ENCODE results near the gene SH3YL1.

SH3YL1 gene

GRCh38 chr2:211486-212184 lies 52.2 kb downstream of the SH3YL1 start:
- no peak for DNase-seq

DNA sequence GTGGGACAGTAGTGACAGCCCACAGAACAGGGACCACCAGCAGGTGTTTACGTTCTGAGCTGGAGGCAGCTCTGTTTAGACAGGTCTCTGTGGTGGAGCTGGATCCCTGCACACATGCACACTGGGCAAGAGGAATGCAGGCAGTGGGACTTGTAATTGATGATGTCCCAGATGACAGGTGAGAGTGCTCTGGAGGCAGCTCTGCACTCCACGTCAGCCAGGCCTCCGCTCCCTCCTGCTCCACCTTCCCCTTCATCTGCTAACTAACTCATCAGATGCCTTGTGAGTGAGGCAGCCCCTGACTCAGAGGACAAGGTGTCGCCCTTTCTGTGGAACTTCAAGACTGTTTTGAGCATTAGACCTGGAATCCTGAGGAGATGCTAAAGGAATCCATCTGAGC lies 53.2 kb downstream of the SH3YL1 start:
- DNase-seq: no peak

- DNase-seq: no peak
Observed at GRCh38 chr2:209470-209869, 54.4 kb downstream of the SH3YL1 start.

GRCh38 chr2:208335-208734 lies 55.5 kb downstream of the SH3YL1 start:
- no peak for DNase-seq

DNA sequence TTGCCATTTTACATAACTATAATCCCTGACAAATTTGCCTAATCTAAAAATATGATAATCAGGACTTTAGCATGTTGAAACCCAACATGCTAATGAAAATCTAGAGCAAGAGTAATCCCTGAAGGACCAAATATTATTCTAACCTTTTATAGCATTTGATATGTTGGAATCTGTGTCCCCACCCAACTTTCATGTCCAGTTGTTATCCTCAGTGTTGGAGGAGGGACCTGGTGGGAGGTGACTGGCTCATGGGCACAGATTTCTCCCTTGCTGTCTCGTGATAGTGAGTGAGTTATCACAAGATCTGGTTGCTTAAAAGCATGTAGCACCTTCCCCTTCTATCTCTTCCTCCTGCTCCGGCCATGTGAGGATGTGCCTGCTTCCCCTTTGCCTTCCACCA lies 59.8 kb downstream of the SH3YL1 start:
- no peak for DNase-seq

DNA sequence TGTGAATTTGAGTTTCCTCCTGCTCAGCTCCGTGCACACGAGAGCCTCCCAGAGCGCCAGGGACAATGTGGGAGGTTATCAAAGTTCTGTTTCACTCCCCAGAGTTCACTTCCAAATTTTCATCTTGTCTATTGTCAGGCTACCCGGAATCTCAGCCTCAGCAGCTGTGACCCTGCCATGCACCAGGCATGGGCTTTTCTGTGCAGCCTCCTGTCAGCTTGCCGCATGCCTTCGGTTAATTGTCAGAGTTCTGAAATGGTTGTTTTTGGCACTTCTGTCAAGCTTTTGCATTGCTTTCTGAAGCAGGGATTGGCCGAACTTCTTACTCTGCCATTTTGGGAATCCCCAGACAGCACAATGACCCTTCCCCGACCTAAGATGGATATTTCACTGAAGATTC lies 60.4 kb downstream of the SH3YL1 start:
- no peak for DNase-seq

DNA sequence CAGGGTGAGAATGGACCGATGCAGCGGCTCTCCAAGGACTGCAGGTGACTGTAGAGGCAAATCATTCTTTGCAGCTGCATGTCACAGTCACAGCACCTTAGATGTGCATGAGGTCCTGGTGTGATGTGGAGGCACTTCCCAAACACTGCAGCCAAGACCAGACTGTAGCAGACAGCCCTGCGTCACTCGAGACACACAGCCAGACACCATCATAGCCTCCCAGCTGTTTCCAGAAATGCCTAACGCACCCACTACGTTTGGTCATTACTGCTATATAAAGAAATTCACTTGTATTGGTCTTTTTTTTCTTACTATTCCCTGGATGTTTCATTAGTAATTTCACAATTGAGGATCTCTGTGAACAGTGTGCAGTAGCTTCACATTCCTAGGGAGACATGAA lies 60.9 kb downstream of the SH3YL1 start:
- no peak for DNase-seq

DNA sequence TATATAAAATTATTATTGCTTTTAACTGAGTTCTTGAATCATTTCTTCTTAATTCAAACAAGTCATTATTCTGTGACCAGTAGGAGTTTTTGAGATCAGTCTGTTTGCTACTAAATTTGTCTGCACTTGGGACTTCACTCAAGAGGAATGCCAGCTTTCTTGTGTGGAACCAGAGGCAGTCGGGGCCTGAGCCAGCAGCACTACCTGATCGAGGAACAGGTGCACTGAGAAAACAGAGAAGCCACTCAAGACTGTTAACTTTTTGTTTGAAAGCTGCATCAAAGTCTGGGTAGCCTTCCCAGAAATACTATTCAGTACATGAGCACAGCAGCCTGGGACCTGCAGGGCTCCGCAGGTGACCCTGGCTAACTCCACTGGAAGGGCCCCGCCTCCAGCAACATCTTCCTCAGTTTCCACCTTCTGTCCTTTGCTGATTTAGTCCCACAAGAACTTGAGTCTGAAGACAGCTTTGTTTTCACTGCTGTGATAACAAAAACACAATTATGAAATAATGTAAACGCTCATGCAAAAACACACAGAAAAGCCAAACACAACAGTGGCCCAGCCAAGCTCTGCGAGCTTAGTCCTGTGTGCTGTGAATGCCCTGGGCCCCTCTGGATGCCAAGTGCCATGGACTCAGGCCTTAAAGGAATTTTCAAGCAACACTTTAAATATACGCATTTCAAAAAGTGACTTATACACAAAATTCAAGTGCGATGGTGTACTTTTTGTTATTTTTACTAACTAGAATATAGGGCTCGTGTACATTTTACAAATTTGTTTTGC lies 62.0 kb downstream of the SH3YL1 start:
- no peak for DNase-seq

- DNase-seq: no peak
Observed at GRCh38 chr2:199041-199966, 64.5 kb downstream of the SH3YL1 start.

DNA sequence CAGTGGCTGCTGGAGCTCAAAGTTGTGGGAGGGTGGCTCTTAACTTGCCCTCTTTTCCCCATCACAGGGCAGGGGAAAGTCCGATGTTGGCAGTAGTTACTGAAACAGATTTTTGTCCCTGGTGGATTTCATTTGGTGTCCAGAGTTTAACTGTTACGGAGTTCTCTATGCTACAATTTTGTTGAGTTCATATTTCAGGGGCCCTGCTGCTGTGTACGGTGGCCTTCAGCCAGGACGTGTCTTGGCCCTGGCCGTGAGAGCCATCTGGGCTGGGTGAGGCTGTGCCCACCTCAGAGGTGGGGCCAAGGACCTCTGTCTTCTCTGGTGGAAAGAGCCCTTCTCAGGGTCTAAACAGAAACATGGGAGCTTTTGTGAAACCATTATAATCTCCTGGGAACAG lies 67.4 kb downstream of the SH3YL1 start:
- no peak for DNase-seq

DNA sequence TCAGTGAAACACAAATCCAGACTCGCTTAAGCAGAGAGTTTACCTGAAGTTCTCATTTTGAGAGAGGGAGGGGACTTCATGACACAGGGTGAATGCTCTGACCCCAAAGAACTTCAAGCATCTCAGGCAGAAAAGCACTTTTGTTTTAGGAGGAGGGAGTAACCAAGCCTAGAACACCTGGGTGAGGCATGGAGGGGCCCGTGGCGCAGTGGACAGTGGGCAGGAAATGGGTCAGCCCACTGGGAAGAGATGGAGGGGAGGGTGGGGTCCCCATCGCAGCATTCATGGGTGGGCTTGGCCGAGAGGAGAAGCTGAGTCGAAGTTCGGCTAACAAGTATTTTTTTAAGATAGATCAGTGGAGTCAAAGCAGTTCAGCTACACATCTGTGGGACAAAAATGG lies 67.9 kb downstream of the SH3YL1 start:
- DNase-seq: no peak

GRCh38 chr2:193141-193671 lies 70.6 kb downstream of the SH3YL1 start:
- DNase-seq: no peak

DNA sequence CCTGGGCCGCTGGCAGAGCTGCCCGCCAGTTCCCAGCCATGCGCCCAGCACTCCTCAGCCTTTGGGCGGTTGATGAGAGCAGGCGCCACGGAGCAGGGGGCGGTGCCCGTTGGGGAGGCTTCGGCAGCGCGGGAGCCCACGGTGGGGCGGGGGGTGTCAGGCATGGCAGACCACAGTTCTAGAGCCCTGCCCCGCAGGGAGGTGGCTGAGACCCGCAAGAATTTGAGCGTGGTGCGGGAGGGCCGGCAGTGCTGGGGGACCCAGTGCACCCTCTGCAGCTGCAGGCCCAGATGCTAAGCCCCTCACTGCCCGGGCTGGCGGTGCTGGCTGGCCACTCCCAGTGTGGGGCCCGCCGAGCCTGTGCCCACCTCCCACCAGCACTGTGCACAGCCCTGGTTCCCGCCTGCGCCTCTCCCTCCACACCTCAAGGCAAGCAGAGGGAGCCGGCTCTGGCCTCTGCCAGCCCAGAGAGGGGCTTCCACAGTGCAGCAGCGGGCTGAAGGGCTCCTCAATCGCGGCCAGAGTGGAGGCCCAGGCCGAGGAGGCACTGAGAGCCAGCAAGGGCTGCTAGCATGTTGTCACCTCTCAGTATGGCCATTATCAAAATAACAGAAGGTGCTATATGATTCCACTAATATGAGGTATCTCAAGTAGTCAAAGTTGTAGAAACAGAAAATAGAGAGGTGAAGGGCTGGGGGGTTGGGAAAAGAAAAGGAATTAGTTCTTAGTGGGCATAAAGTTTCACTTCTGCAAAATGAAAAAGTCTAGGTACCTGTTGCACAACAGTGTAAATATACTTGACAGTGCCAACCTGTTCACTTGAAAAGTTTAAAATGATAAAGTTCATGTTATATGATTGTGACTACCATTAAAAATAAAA lies 72.3 kb downstream of the SH3YL1 start:
- no peak for DNase-seq

DNA sequence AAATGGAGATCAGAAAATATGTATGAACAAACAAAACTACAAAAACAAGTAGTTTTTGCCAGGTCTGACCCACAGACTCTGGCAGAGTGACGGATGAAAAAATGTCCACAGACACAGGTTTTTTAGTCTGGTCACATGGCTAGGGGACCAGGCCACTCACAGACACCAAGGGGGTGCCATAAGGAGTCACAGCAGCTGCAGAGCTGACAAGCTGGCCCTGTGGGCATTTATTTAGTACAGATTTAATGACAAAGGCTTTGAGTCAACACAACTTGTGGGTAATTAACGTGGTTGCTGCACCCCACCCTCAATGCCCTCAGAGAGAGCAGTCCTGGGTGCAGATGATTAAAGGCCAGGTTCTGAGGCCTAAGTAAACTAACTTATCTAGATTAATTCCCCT lies 76.0 kb downstream of the SH3YL1 start:
- DNase-seq: no peak

DNA sequence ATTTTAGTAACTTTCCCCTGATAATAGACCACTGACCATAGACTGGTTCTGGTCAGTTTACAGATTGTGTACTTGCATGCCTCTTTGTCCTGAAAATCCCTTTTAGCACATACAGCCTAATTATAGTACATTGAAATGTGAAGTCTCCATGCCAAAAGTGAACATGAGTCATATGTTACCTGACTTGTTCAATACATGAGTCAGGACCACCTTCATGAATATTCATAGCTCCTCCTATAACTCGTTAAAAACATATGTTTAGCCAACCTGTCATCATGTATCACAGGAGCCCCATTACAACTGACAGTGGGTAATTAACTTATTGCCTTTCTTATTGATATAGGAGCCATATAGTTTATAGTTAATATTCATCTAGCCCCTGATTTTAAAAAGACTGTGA lies 78.6 kb downstream of the SH3YL1 start:
- DNase-seq: no peak

DNA sequence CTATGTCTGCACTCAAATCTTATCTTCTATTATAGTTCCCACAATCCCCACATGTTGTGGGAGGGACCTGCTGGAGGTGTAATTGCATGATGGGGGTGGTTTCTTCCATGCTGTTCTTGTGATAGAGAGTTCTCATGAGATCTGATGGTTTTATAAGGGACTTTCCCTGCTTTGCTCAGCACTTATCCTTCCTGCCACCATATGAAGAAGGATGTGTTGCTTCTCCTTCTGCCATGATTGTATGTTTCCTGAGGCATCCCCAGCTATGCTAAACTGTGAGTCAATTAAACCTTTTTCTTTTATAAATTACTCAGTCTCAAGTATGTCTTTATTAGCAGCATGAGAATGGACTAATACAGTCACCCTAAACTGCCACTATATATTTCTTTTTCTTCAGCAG lies 79.1 kb downstream of the SH3YL1 start:
- no peak for DNase-seq

- no peak for DNase-seq
Observed at GRCh38 chr2:182509-183122, 81.2 kb downstream of the SH3YL1 start.

- DNase-seq: no peak
Observed at GRCh38 chr2:180311-180710, 83.5 kb downstream of the SH3YL1 start.

GRCh38 chr2:179886-180285 lies 83.9 kb downstream of the SH3YL1 start:
- no peak for DNase-seq

GRCh38 chr2:177733-178132 lies 86.1 kb downstream of the SH3YL1 start:
- DNase-seq: no peak

GRCh38 chr2:176917-177316 lies 86.9 kb downstream of the SH3YL1 start:
- no peak for DNase-seq
